ENCODE data around the gene ZIC2.

Gene ZIC2

GRCh38 chr13:99991013-99991827 lies 9.6 kb downstream of the ZIC2 start:
- H3K4me3 ChIP-seq (ENCODE audit: low read length) = no peak overlapping the region
- no peaks in the 10 kb centered on the region for H3K4me1 ChIP-seq (ENCODE audit: control insufficient read depth, insufficient read depth, low read length)

GRCh38 chr13:99991828-99992775 lies 10.5 kb downstream of the ZIC2 start:
- no peak for DNase-seq (ENCODE audit: low read depth)

More at GRCh38 chr13:99991013-99991827, 9.6 kb downstream of the ZIC2 start:
- H3K27me3 ChIP-seq (replicated peaks; ENCODE audit: control insufficient read depth, insufficient read depth, low read length) = peaks cover 98% of the 10 kb centered on the region
- DNase-seq (ENCODE audit: low read depth) = no peak
- peaks cover 20% of the 10 kb centered on the region for H3K9me3 ChIP-seq (ENCODE audit: control insufficient read depth, low read length)
- H3K36me3 ChIP-seq (ENCODE audit: control insufficient read depth, insufficient read depth, low read length, severe bottlenecking) = no peaks in the 10 kb centered on the region
- H3K9ac ChIP-seq (ENCODE audit: low read length) = no peak overlapping the region

GRCh38 chr13:99992949-99993351 lies 11.4 kb downstream of the ZIC2 start:
- Histone ChIP-seq H3K9ac (ENCODE audit: low read length) (no peak overlapping the region), H3K27me3 (replicated peaks; ENCODE audit: control insufficient read depth, insufficient read depth, low read length) (peaks cover 98% of the 10 kb centered on the region), H3K4me1 (ENCODE audit: control insufficient read depth, insufficient read depth, low read length) (no peaks in the 10 kb centered on the region), H3K36me3 (ENCODE audit: control insufficient read depth, insufficient read depth, low read length, severe bottlenecking) (no peaks in the 10 kb centered on the region), H3K9me3 (ENCODE audit: control insufficient read depth, low read length) (peaks cover 25% of the 10 kb centered on the region), H3K4me3 (ENCODE audit: low read length) (no peak overlapping the region)
- no peak for DNase-seq (ENCODE audit: low read depth)

More at GRCh38 chr13:99991828-99992775, 10.5 kb downstream of the ZIC2 start:
- peaks cover 98% of the 10 kb centered on the region for H3K27me3 ChIP-seq (replicated peaks; ENCODE audit: control insufficient read depth, insufficient read depth, low read length)
- no peak overlapping the region for H3K9ac ChIP-seq (ENCODE audit: low read length)
- no peak overlapping the region for H3K4me3 ChIP-seq (ENCODE audit: low read length)
- H3K36me3 ChIP-seq (ENCODE audit: control insufficient read depth, insufficient read depth, low read length, severe bottlenecking) = no peaks in the 10 kb centered on the region
- H3K4me1 ChIP-seq (ENCODE audit: control insufficient read depth, insufficient read depth, low read length) = no peaks in the 10 kb centered on the region
- peaks cover 25% of the 10 kb centered on the region for H3K9me3 ChIP-seq (ENCODE audit: control insufficient read depth, low read length)

- DNase-seq (ENCODE audit: low read depth) = no peak
- H3K4me1 ChIP-seq (ENCODE audit: control insufficient read depth, insufficient read depth, low read length) = no peaks in the 10 kb centered on the region
Measured at GRCh38 chr13:99993660-99994637, 12.4 kb downstream of the ZIC2 start.

GRCh38 chr13:99994638-99995020 lies 13.0 kb downstream of the ZIC2 start:
- no peak overlapping the region for H3K4me3 ChIP-seq (ENCODE audit: low read length)
- no peak overlapping the region for H3K9ac ChIP-seq (ENCODE audit: low read length)
- no peaks in the 10 kb centered on the region for H3K4me1 ChIP-seq (ENCODE audit: control insufficient read depth, insufficient read depth, low read length)
- no peak for DNase-seq (ENCODE audit: low read depth)
- H3K27me3 ChIP-seq (replicated peaks; ENCODE audit: control insufficient read depth, insufficient read depth, low read length) = peaks cover 95% of the 10 kb centered on the region
- H3K36me3 ChIP-seq (ENCODE audit: control insufficient read depth, insufficient read depth, low read length, severe bottlenecking) = no peaks in the 10 kb centered on the region
- H3K9me3 ChIP-seq (ENCODE audit: control insufficient read depth, low read length) = peaks cover 24% of the 10 kb centered on the region

More at GRCh38 chr13:99993660-99994637, 12.4 kb downstream of the ZIC2 start:
- Histone ChIP-seq H3K9me3 (ENCODE audit: control insufficient read depth, low read length) (peaks cover 25% of the 10 kb centered on the region), H3K4me3 (ENCODE audit: low read length) (no peak overlapping the region), H3K9ac (ENCODE audit: low read length) (no peak overlapping the region), H3K36me3 (ENCODE audit: control insufficient read depth, insufficient read depth, low read length, severe bottlenecking) (no peaks in the 10 kb centered on the region), H3K27me3 (replicated peaks; ENCODE audit: control insufficient read depth, insufficient read depth, low read length) (peaks cover 99% of the 10 kb centered on the region)

GRCh38 chr13:99995104-99995588 lies 13.6 kb downstream of the ZIC2 start:
- Histone ChIP-seq H3K4me3 (ENCODE audit: low read length) (no peak overlapping the region), H3K27me3 (replicated peaks; ENCODE audit: control insufficient read depth, insufficient read depth, low read length) (peaks cover 90% of the 10 kb centered on the region), H3K4me1 (ENCODE audit: control insufficient read depth, insufficient read depth, low read length) (no peaks in the 10 kb centered on the region), H3K9me3 (ENCODE audit: control insufficient read depth, low read length) (peaks cover 20% of the 10 kb centered on the region), H3K9ac (ENCODE audit: low read length) (no peak overlapping the region), H3K36me3 (ENCODE audit: control insufficient read depth, insufficient read depth, low read length, severe bottlenecking) (no peaks in the 10 kb centered on the region)
- DNase-seq (ENCODE audit: low read depth) = no peak

GRCh38 chr13:99995589-99996380 lies 14.2 kb downstream of the ZIC2 start:
- peaks cover 20% of the 10 kb centered on the region for H3K9me3 ChIP-seq (ENCODE audit: control insufficient read depth, low read length)
- no peaks in the 10 kb centered on the region for H3K36me3 ChIP-seq (ENCODE audit: control insufficient read depth, insufficient read depth, low read length, severe bottlenecking)
- no peak overlapping the region for H3K4me3 ChIP-seq (ENCODE audit: low read length)
- no peak overlapping the region for H3K9ac ChIP-seq (ENCODE audit: low read length)
- H3K4me1 ChIP-seq (ENCODE audit: control insufficient read depth, insufficient read depth, low read length) = no peaks in the 10 kb centered on the region
- H3K27me3 ChIP-seq (replicated peaks; ENCODE audit: control insufficient read depth, insufficient read depth, low read length) = peaks cover 83% of the 10 kb centered on the region
- no peak for DNase-seq (ENCODE audit: low read depth)

GRCh38 chr13:99996381-99996973 lies 14.9 kb downstream of the ZIC2 start:
- H3K9me3 ChIP-seq (ENCODE audit: control insufficient read depth, low read length) = peaks cover 20% of the 10 kb centered on the region
- H3K4me3 ChIP-seq (ENCODE audit: low read length) = no peak overlapping the region
- no peak for DNase-seq (ENCODE audit: low read depth)
- H3K27me3 ChIP-seq (replicated peaks; ENCODE audit: control insufficient read depth, insufficient read depth, low read length) = peaks cover 76% of the 10 kb centered on the region
- no peaks in the 10 kb centered on the region for H3K36me3 ChIP-seq (ENCODE audit: control insufficient read depth, insufficient read depth, low read length, severe bottlenecking)
- no peak overlapping the region for H3K9ac ChIP-seq (ENCODE audit: low read length)
- H3K4me1 ChIP-seq (ENCODE audit: control insufficient read depth, insufficient read depth, low read length) = no peaks in the 10 kb centered on the region

GRCh38 chr13:99997702-99998214 lies 16.2 kb downstream of the ZIC2 start:
- Histone ChIP-seq H3K9ac (ENCODE audit: low read length) (no peak overlapping the region), H3K27me3 (replicated peaks; ENCODE audit: control insufficient read depth, insufficient read depth, low read length) (peaks cover 72% of the 10 kb centered on the region), H3K9me3 (ENCODE audit: control insufficient read depth, low read length) (peaks cover 20% of the 10 kb centered on the region), H3K4me1 (ENCODE audit: control insufficient read depth, insufficient read depth, low read length) (no peaks in the 10 kb centered on the region), H3K4me3 (ENCODE audit: low read length) (no peak overlapping the region), H3K36me3 (ENCODE audit: control insufficient read depth, insufficient read depth, low read length, severe bottlenecking) (no peaks in the 10 kb centered on the region)
- no peak for DNase-seq (ENCODE audit: low read depth)

Measured in adipocyte (in vitro differentiated cells).